ENCODE results near the gene TMEM132C. TPM values are rescaled to one million over a fixed set of nuclear protein-coding genes. Genes with fewer than 3 reads are reported as not detected.

The TMEM132C gene
- total and polyA plus RNA-seq, 2 of the 4 experiments (the other 2 are of a cell fraction) = not detected

- no peak overlapping the region for H2BK20ac ChIP-seq (ENCODE audit: low read depth, low read length)
These were observed 363.0 kb downstream of the TMEM132C start for GRCh38 chr12:128629979-128630378.

More at GRCh38 chr12:128629979-128630378, 363.0 kb downstream of the TMEM132C start:
- Histone ChIP-seq H3K27ac (ENCODE audit: insufficient read depth, low read length) (no peak overlapping the region), H4K20me1 (ENCODE audit: insufficient read depth, low read length) (no peaks in the 10 kb centered on the region), H2BK120ac (ENCODE audit: low read depth, low read length) (no peak overlapping the region), H2AK9ac (replicated peaks; ENCODE audit: low read depth, low read length, poor library complexity) (no peak overlapping the region), H3K14ac (replicated peaks; ENCODE audit: low read depth, low read length) (no peak overlapping the region), H2AK5ac (ENCODE audit: low read depth, low read length) (no peak overlapping the region), H2BK5ac (ENCODE audit: low read depth, low read length, poor library complexity, severe bottlenecking) (no peak overlapping the region), H3K23ac (ENCODE audit: low read depth, low read length) (no peak overlapping the region), H3K4me1 (ENCODE audit: control insufficient read depth, insufficient read depth, low read length) (no peaks in the 10 kb centered on the region), H3K56ac (ENCODE audit: extremely low read depth, insufficient read depth, low read length) (no peak overlapping the region), H3K9ac (ENCODE audit: low read depth, low read length) (no peak overlapping the region), H3K4ac (ENCODE audit: low read depth, low read length) (no peak overlapping the region), H4K91ac (ENCODE audit: insufficient read depth, low read depth, low read length) (no peak overlapping the region), H3K9me1 (ENCODE audit: insufficient read depth, low read length) (no peaks in the 10 kb centered on the region), H3K4me2 (ENCODE audit: low read depth, low read length) (no peak overlapping the region), H2AFZ (replicated peaks; ENCODE audit: low read length, poor library complexity) (no peak overlapping the region), H3K4me3 (ENCODE audit: insufficient read depth, low read depth, low read length) (no peak overlapping the region), H2BK15ac (ENCODE audit: low read depth, low read length) (no peak overlapping the region), H3K27me3 (ENCODE audit: control insufficient read depth, insufficient read depth, low read length) (no peaks in the 10 kb centered on the region), H3K18ac (ENCODE audit: low read depth, low read length) (no peak overlapping the region), H3K36me3 (ENCODE audit: control insufficient read depth, insufficient read depth, low read length) (no peaks in the 10 kb centered on the region), H3K79me1 (ENCODE audit: low read depth in 1 of 2, low read length in 2 of 2) (no peaks in the 10 kb centered on the region), H3K9me3 (ENCODE audit: control insufficient read depth, insufficient read depth, low read length) (peaks cover 30% of the 10 kb centered on the region), H4K8ac (ENCODE audit: low read depth in 2 of 2, low read length in 2 of 2) (no peak overlapping the region), H4K5ac (ENCODE audit: low read depth, low read length) (no peak overlapping the region)
- TF ChIP-seq MXI1 (IDR thresholded peaks at IDR 0.05; ENCODE audit: borderline replicate concordance, low read depth, low read length) (no peak), NFE2L2 (IDR thresholded peaks at IDR 0.05; ENCODE audit: low read depth, low read length) (no peak), CHD1 (IDR thresholded peaks at IDR 0.05; ENCODE audit: low read depth, low read length) (no peak), CEBPB (IDR thresholded peaks at IDR 0.05; ENCODE audit: low read depth, low read length) (no peak), RFX5 (IDR thresholded peaks at IDR 0.05; ENCODE audit: low read depth, low read length) (no peak), RAD21 (IDR thresholded peaks at IDR 0.05; ENCODE audit: low read length) (no peak), CTCF (conservative IDR thresholded peaks at IDR 0.05; ENCODE audit: low read depth, low read length) (no peak), RCOR1 (IDR thresholded peaks at IDR 0.05; ENCODE audit: insufficient replicate concordance, low read length) (no peak), FOS (IDR thresholded peaks at IDR 0.05; ENCODE audit: low read depth, low read length) (no peak), USF2 (IDR thresholded peaks at IDR 0.05; ENCODE audit: low read depth, low read length) (no peak), MAZ (IDR thresholded peaks at IDR 0.05; ENCODE audit: borderline replicate concordance, low read depth, low read length) (no peak), POLR2A (IDR thresholded peaks at IDR 0.05; ENCODE audit: low read depth, low read length) (no peak), BHLHE40 (IDR thresholded peaks at IDR 0.05; ENCODE audit: low read depth, low read length) (no peak), SMC3 (IDR thresholded peaks at IDR 0.05; ENCODE audit: low read depth, low read length) (no peak)
- dilution Hi-C loops (cut with HindIII; ENCODE audit: low sequenced_read_pairs, unreplicated experiment) (no loop called here), intact Hi-C loops (cut with micrococcal nuclease) (no loop called here), in situ Hi-C loops (cut with MboI; ENCODE audit: low sequenced_read_pairs) (no loop called here)
- DNase-seq (no peak), ATAC-seq (ENCODE audit: low read depth) (no peak)
- ChIA-PET POLR2A (ENCODE audit: unreplicated experiment) (no interaction called here), CTCF (no interaction called here)
- WGBS, 2 experiments (ENCODE audit: extremely low coverage in 2 of 2, insufficient read length in 1 of 2) = 40% methylated on average over 2 of the region's 4 CpGs; no CpG with 5 or more reads in 1 of the 2 experiments
- no TSS peak for BruUV-seq (replicated peaks)

Measured in IMR-90 (cell line).